Skin epidermis (tissue), 12 donors: ENCODE measurements around the gene NAA20.

Source experiments
- H3K27ac ChIP-seq, 21 experiments: fragments of 200-600 bp; sonication (generic) in 11 of 21; one replicate each; pipeline ENCODE4 v1.5.0; 2020; ENCODE audit warnings: mild to moderate bottlenecking in 3 of 21, inconsistent platforms in 2 of 21, moderate library complexity in 2 of 21
- H3K4me3 ChIP-seq, 7 experiments: fragments of 200-600 bp; sonication (generic) in 2 of 7; one replicate each; pipeline ENCODE4 v1.5.0; 2020; ENCODE audit warnings: inconsistent platforms in 2 of 7, mild to moderate bottlenecking in 2 of 7, moderate library complexity in 1 of 7

Gene NAA20

GRCh38 chr20:20017001-20017843 is at the start of gene NAA20:
NAA20 (plus strand) TSS chr20:20017362; CDS start chr20:20017397, 35 bp downstream.
- Histone ChIP-seq H3K27ac (peak within 1 kb of the TSS; percentile 76 to 96 (median 88)), H3K4me3 (peak within 1 kb of the TSS; percentile 80 to 98 (median 93))

GRCh38 chr20:19967445-19967844 is 49.7 kb upstream of the NAA20 start:
- Histone ChIP-seq H3K4me3 (no peak overlapping the region), H3K27ac (peak overlapping the region in 4 of 21 experiments; percentile 13 to 69 (median 56))

- H3K27ac ChIP-seq = peak overlapping the region in 9 of 21 experiments; percentile 10 to 70 (median 49)
- H3K4me3 ChIP-seq = no peak overlapping the region
Measured at GRCh38 chr20:19968028-19968427, 49.1 kb upstream of the NAA20 start.

- H3K4me3 ChIP-seq = no peak overlapping the region
- H3K27ac ChIP-seq = peak overlapping the region in 13 of 21 experiments; percentile 17 to 70 (median 53)
Measured at GRCh38 chr20:19968466-19969073, 48.6 kb upstream of the NAA20 start.

GRCh38 chr20:19969106-19969505 is 48.1 kb upstream of the NAA20 start:
- peak overlapping the region in 12 of 21 experiments; percentile 17 to 70 (median 54) for H3K27ac ChIP-seq
- H3K4me3 ChIP-seq = no peak overlapping the region

GRCh38 chr20:19969507-19970255 is 47.5 kb upstream of the NAA20 start:
- H3K4me3 ChIP-seq = no peak overlapping the region
- H3K27ac ChIP-seq = peak overlapping the region in 12 of 21 experiments; percentile 9 to 70 (median 52)

- Histone ChIP-seq H3K27ac (peak overlapping the region in 9 of 21 experiments; percentile 9 to 62 (median 40)), H3K4me3 (no peak overlapping the region)
Measured at GRCh38 chr20:19970256-19970765, 46.9 kb upstream of the NAA20 start.

- Histone ChIP-seq H3K27ac (peak overlapping the region in 1 of 21 experiments; percentile 7), H3K4me3 (no peak overlapping the region)
Measured at GRCh38 chr20:19971116-19971515, 46.0 kb upstream of the NAA20 start.

- H3K4me3 ChIP-seq = peak overlapping the region in 5 of 7 experiments; percentile 45 to 58 (median 47)
Measured at GRCh38 chr20:19973961-19974629, 43.1 kb upstream of the NAA20 start.

GRCh38 chr20:19974630-19975435 is 42.3 kb upstream of the NAA20 start:
- Histone ChIP-seq H3K4me3 (peak overlapping the region; percentile 45 to 58 (median 47)), H3K27ac (peak overlapping the region; percentile 49 to 92 (median 88))

More at GRCh38 chr20:19973961-19974629, 43.1 kb upstream of the NAA20 start:
- peak overlapping the region; percentile 49 to 92 (median 88) for H3K27ac ChIP-seq

GRCh38 chr20:19975436-19975799 is 41.7 kb upstream of the NAA20 start:
- Histone ChIP-seq H3K4me3 (peak overlapping the region; percentile 45 to 58 (median 47)), H3K27ac (peak overlapping the region; percentile 49 to 92 (median 88))

GRCh38 chr20:19975901-19976300 is 41.3 kb upstream of the NAA20 start:
- peak overlapping the region; percentile 45 to 58 (median 47) for H3K4me3 ChIP-seq
- H3K27ac ChIP-seq = peak overlapping the region in 20 of 21 experiments; percentile 72 to 92 (median 88)

GRCh38 chr20:19976595-19977372 is 40.4 kb upstream of the NAA20 start:
- H3K4me3 ChIP-seq = peak overlapping the region; percentile 45 to 58 (median 47)
- peak overlapping the region in 20 of 21 experiments; percentile 72 to 92 (median 88) for H3K27ac ChIP-seq

- H3K4me3 ChIP-seq = peak overlapping the region; percentile 45 to 58 (median 47)
- H3K27ac ChIP-seq = peak overlapping the region in 19 of 21 experiments; percentile 72 to 92 (median 88)
Measured at GRCh38 chr20:19977373-19977770, 39.8 kb upstream of the NAA20 start.

- H3K4me3 ChIP-seq = no peak overlapping the region
Measured at GRCh38 chr20:19978511-19979210, 38.5 kb upstream of the NAA20 start.

GRCh38 chr20:19981031-19981451 is 36.1 kb upstream of the NAA20 start:
- H3K27ac ChIP-seq = peak overlapping the region in 10 of 21 experiments; percentile 19 to 58 (median 36)
- no peak overlapping the region for H3K4me3 ChIP-seq

More at GRCh38 chr20:19978511-19979210, 38.5 kb upstream of the NAA20 start:
- H3K27ac ChIP-seq = peak overlapping the region in 12 of 21 experiments; percentile 20 to 92 (median 88)

GRCh38 chr20:19986419-19986818 is 30.7 kb upstream of the NAA20 start:
- Histone ChIP-seq H3K4me3 (no peak overlapping the region), H3K27ac (peak overlapping the region in 15 of 21 experiments; percentile 0 to 76 (median 36))
